NCI-H446 treated with DMSO at 0.1 percent for 48 hours (cell line): Measurements from ENCODE around the gene MILR1.
A peak's percentile ranks its signal among the peaks of the same experiment; 100 is the strongest.

Source experiments
- DNase-seq: peaks from one replicate; lab custom pipeline; 2025; lab: John Stamatoyannopoulos, UW

MILR1 gene

DNA sequence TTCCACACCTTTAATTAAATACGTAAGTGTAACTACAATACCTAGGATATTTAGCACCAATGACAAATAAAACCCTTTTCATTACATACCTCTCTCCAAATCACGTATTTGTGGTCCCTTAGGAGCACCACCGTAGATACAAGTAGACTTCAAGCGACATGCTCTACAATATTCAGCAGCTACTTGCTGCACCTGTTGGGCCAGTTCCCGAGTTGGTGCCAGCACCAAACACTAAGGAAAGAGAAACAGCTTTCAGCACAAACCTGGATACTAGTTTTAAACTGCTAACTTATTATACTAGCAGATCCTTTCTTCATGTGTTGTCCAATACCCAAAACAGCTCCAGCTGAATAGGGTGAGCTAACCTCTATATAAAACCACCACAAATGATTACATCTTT lies 54.4 kb downstream of the MILR1 start:
- DNase-seq: no peak

DNA sequence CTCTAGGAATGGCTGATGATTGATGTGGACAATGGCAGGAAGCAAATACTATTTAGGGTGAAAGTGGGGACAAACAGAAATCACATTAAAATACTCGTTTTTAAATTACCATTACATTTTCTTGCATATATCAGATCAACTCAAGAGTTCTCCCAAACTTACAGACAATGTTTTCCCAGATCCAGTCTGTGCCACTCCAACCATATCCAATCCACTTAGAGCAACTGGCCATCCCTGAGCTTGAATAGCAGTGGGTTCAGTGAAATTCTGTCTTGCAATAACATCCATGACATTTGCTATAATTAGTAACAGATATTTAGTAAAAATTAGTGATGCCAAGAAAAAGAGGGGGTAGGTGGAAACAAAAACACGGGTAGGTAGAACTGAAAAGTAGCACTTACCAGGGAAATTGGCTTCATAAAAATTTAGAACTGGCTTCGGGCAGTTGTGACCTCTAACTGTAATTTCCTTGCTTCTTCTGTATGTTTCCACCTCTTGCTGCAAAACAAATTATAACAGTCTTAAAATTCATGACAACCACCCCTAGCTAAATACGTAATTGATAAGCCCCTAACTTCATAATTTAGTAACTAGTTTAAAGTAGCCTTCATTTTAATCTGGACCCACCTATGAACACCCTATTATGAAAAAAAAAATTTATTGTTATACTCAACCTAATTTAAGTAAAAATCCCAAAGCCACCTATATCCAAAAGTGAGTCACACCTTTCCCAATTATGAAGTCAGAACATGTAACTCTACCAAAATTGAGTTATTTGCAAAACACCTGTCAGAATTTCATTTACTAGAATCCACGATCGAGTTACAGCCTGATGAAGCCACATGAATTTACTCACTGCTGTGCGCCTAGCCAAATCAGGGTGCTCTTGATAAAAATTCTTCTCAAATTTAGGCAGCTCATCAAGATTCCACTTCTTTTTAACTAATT lies 55.2 kb downstream of the MILR1 start:
- DNase-seq: no peak

DNA sequence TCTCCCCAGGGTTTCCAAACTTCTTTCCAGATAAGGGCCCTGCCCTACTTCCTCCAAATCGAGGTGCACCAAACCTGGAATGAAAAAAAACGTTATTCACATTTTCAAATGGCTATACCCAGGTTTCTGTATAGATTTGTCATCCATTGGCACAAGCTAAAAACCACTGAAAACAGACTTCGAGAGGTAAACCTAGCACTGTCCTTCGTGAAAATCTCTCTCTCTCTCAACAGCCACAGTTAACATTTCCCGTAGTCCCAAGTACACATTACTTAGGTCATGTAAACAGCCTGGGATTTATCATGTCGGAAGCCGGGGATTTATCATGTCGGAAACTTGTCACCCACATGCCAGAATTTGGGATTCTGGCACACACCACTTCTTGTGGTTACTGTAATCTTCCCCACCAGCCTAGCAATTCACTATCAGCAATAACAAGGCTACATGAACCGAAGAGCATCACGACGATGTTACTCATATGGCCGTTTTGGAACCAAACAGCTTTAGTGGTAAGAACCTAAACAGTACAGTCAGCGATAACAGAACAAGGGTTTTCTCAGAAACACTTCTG lies 55.9 kb downstream of the MILR1 start:
- no peak for DNase-seq

DNA sequence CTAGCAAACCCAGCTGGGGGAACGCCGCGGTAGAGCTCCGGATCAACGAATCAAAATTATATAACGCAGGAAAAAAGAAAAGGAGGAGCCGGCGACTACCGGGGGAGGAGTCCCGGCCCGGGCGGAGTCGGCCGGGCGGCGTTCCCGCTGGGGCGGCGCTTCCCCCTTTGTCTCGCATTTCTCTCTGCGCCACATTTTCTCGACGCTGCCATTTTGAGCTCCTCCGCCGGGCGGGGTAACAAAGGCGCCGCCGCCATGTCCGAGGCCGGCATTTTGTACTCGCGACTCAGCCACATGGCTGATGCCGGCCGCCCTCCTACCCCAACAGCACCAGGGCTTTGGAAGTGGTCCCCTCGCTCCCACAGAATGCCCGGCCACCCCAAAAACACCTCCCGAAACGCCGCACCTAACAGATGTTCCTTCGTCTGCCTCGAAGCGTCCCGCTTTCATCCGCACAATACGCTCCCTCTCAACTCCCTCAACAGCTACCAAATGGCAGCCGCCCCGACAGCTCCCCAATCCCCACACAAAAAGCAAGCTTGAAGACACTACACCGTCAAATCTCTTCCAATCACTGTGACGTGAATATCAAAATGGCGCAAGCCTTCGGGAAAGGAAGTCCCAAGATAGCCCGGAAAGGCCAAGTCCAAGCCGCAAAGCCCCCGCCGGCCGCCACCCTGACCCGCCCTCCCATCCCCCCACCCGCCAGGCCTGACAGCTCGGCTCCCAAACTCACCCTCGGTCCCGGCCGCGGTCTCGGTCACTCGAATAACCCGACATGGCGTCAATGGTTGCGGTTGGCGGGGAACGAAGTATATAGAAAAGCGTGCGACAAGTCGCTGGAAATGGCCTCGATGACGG lies 56.7 kb downstream of the MILR1 start:
- peak; percentile 51 for DNase-seq

DNA sequence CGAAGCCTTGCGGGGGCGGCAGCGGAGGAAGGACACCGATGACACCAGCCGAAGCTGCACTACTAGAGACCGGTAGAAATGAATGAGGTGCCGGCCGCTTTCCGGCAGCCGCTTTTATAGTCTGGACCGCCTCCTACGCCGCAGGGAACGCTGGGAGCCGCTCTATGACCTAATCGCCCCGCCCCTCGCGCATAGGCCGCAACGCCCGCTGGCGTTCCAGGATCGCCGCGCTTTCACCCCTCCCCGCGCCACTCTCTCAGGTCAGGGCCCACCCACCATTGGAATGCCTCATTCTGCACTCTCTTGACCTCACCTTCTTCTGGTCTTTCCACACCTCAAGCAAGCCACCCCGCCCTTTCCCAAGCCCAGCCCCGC lies 57.3 kb downstream of the MILR1 start, which contains the start of gene DDX5:
Gene DDX5 (minus strand): TSS at position 89 of the 375 bp plus-strand sequence. CDS start 170 bp downstream, outside the sequence.
- DNase-seq: peak; percentile 96

DNA sequence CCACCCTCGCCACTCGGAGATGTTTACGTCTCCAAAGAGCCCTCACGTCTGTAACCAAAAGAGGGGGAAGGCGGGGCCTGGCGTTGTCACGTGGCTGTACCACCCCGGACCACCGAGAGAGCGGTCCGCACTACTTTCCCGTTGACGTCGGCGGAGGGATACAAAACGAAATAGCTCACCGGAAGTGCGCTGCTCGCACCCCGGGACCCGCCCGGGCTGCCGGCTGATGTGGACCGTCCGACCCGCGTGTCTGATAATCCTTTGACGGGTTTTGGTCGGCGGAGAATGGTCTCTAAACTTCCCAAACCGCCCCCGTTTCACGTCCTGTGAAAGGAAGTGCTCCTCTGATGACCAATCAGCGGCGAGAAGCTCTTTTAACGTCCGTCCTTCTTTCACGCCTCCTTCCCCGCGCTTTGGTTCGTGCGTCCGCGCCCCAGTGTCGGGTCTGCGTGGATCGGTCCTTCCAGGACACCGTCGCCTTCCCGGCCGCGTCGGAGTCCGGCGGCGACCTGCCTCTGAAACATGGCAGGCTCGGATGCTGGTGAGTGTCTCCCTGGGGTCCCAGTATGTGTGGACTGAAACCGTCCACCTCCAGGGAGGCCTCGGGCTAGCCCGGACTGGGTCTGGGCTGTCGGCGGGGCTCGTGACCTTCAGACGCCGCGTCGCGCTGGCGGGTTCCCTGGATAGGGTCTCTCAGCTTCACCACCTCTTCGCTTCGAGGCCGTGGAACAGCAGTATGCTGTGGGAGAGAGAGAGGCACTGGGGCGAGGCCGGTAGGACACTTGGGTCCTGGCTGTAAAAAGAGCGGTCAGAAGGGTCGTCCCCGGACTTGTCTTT lies 57.9 kb downstream of the MILR1 start, which contains the start of gene CEP95:
Gene CEP95 (plus strand): TSS at position 402 of the 837 bp plus-strand sequence. CDS start 121 bp downstream, at position 523.
- peak; percentile 96 for DNase-seq

DNA sequence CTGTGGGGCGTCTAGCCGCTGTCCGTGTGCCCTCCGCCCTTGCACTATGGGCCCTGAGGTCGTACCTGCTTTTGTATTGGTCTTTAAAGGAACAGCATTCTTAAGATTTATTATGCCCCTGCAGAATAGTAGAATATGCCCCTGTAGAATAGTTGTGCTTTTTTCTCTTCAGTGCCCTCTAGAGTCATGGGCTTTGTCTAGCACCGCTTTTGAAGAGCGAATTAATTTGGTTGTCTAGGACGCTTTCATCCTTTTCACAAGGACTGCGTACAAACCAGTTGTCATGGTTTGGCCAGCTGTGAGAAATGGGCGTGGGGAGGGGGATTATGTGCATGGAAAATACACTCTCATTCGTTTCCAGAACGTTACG lies 58.5 kb downstream of the MILR1 start:
- peak; percentile 55 for DNase-seq

DNA sequence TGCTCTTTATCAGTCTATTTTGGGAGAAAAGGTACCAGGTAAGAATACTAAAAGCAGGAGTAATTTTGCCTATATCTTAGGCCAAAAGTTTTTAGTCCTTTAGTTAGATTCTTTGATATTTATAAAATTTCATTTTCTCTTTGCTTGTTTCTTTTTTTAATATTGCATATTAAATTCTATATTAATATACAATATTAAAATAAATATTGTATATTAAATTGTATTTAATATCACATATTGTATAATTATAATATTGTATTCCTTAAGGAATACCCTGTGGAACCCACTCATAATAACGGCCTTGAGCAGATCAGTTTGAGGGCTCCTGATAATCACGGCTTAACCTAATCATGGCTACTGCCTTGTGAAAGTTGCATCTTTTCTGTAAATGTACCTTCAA lies 59.8 kb downstream of the MILR1 start:
- DNase-seq: no peak

DNA sequence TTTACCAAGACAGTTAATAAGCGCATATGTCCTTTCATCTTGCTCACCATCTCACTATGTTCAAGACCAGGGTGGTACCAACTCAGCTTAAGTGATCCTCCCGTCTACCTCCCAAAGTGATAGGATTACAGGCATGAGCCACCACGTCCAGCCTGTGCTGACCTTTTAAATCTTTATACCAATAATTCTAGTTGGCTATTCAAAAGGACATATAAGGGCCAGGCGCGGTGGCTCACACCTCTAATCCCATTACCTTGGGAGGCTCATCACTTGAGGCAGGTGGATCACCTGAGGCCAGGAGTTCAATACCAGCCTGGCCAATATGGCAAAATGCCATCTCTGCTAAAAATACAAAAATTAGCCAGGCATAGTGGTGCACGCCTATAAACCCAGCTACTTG lies 60.3 kb downstream of the MILR1 start:
- DNase-seq: no peak

DNA sequence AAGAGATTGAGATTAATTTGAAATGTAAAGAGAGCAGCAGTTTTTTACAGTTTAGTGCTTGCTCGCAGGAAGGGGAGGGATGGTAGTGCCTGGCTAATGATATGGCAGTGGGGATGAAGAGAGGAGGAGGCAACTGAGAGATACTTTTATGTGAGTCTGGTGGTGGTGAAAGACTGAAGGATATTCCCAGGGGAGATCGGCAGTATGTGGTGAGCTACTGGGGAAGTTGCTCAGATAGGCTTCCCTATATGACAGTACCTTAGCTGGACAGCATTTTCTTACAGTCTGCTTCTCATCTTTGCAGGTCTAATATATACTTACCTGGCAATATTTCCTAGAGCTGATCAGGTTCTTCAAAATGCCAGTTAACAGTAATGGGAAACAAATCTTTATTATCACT lies 66.5 kb downstream of the MILR1 start:
- no peak for DNase-seq

DNA sequence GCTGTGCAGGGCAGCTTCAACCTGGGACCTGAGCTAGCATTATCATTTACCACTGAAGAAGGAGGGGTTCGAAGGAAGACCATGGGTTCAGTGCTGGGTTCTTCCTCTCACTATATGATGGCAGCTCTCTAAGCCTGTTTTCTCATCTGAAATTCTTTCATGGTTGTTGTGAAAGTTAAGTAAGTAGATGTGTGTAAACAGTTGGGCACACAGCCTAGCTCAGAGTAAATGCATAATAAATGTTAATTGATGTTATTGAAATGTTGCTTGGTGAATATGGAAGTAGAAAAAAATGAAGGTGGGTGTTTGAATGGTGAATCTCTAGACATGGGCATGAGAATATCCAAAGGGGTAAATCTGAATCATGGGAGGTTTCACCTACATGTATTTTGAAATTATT lies 66.9 kb downstream of the MILR1 start:
- no peak for DNase-seq
